ENCODE measurements around the gene COA4. TPM values are rescaled to one million over a fixed set of nuclear protein-coding genes. Genes with fewer than 3 reads are reported as not detected.
A peak's percentile ranks its signal among the peaks of the same experiment; 100 is the strongest.
"Not testable (repeated sequence)": the region's sequence is repeated elsewhere in the genome, so short reads cannot be mapped to it uniquely, and the experiment has no call there.

The COA4 gene
- total RNA-seq (2014; rRNA removed; shearing (Covaris generic)), result 170 and 188 TPM in 2 replicates
- 166 TPM in 2 replicates for polyA plus RNA-seq (2015; cell fraction: cytosol; rRNA removed)
- polyA plus RNA-seq (2015; cell fraction: nucleus; rRNA removed), result 88.1 and 107 TPM in 2 replicates

- DNase-seq (ENCODE audit: low read depth), result peak; percentile 98
Observed at GRCh38 chr11:73876424-73877310, at the start of gene COA4, which contains the start of gene PAAF1. TSS of gene COA4 (minus strand) at chr11:73876846. CDS start at chr11:73873378, 3,468 bp downstream. TSS of gene PAAF1 (plus strand) at chr11:73876999. CDS start at chr11:73877022, 23 bp downstream.

- no peak for DNase-seq (ENCODE audit: low read depth)
Observed at GRCh38 chr11:73921180-73921579, 44.5 kb upstream of the COA4 start.

GRCh38 chr11:73916435-73916834 lies 39.8 kb upstream of the COA4 start:
- DNase-seq (ENCODE audit: low read depth), result peak; percentile 6

- no peak for DNase-seq (ENCODE audit: low read depth)
Observed at GRCh38 chr11:73914284-73914683, 37.6 kb upstream of the COA4 start.

- no peak for DNase-seq (ENCODE audit: low read depth)
Observed at GRCh38 chr11:73913472-73913871, 36.8 kb upstream of the COA4 start.

GRCh38 chr11:73912026-73912425 lies 35.4 kb upstream of the COA4 start:
- no peak for DNase-seq (ENCODE audit: low read depth)

- DNase-seq (ENCODE audit: low read depth), result peak; percentile 78
Observed at GRCh38 chr11:73907191-73907590, 30.5 kb upstream of the COA4 start.

- DNase-seq (ENCODE audit: low read depth), result no peak
Observed at GRCh38 chr11:73902303-73902702, 25.7 kb upstream of the COA4 start.

GRCh38 chr11:73894725-73895335 lies 18.2 kb upstream of the COA4 start:
- no peak for DNase-seq (ENCODE audit: low read depth)

- DNase-seq (ENCODE audit: low read depth), result no peak
Observed at GRCh38 chr11:73893041-73893440, 16.4 kb upstream of the COA4 start.

- no peak for DNase-seq (ENCODE audit: low read depth)
Observed at GRCh38 chr11:73889536-73889935, 12.9 kb upstream of the COA4 start.

GRCh38 chr11:73889019-73889418 lies 12.4 kb upstream of the COA4 start:
- peak; percentile 13 for DNase-seq (ENCODE audit: low read depth)

GRCh38 chr11:73888244-73888643 lies 11.6 kb upstream of the COA4 start:
- no peak for DNase-seq (ENCODE audit: low read depth)

GRCh38 chr11:73883856-73884255 lies 7.2 kb upstream of the COA4 start:
- no peak for DNase-seq (ENCODE audit: low read depth)

GRCh38 chr11:73880449-73880848 lies 3.8 kb upstream of the COA4 start:
- not testable (repeated sequence) for DNase-seq (ENCODE audit: low read depth)

GRCh38 chr11:73878771-73879170 lies 2.1 kb upstream of the COA4 start:
- DNase-seq (ENCODE audit: low read depth), result no peak

- DNase-seq (ENCODE audit: low read depth), result no peak
Observed at GRCh38 chr11:73875840-73876239, 806 bp downstream of the COA4 start.

GRCh38 chr11:73875380-73875779 lies 1.3 kb downstream of the COA4 start:
- DNase-seq (ENCODE audit: low read depth), result no peak

GRCh38 chr11:73872749-73873357 lies 3.8 kb downstream of the COA4 start:
- DNase-seq (ENCODE audit: low read depth), result no peak

GRCh38 chr11:73870261-73870660 lies 6.4 kb downstream of the COA4 start:
- DNase-seq (ENCODE audit: low read depth), result no peak

- no peak for DNase-seq (ENCODE audit: low read depth)
Observed at GRCh38 chr11:73869332-73869949, 7.2 kb downstream of the COA4 start.
